ENCODE measurements around the gene ADRA2B.

DNA sequence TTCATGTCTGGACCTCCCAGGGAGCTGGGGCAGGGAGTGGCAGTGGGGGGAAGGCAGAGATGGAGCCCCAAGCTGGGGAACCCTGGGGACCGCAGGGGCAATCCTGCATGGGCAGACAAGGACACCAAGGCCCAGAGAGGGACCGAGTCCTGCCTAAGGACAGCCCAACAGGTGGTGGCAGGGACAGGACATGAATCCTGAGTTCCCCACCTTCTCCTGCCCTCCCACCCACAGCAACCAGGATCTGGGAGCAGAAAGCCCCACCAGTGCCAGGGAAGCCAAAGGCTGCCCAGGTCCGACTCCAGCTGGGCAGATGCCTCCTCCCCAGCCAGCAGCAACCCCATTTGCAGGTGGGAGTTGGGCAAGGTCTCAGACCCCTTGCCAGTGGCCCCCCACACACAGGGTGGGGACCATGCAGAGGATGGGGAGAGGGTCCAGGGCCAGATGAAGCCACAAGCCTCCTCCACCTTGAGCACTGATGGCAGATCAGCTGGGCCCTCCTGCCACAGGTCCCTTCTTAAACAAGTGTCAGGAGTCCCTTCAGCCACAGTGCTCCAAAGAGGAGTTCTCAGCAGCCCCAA is 6.3 kb downstream of the ADRA2B start:
- TF ChIP-seq EZH2 (IDR thresholded peaks at IDR 0.05; ENCODE audit: insufficient read depth, poor library complexity, severe bottlenecking) (no peak), EZH2phosphoT487 (IDR thresholded peaks at IDR 0.05; ENCODE audit: insufficient read depth, low read depth) (no peak)
